H1 (cell line): ENCODE results near the gene CBLL1. TPM values are rescaled to one million over a fixed set of nuclear protein-coding genes. Genes with fewer than 3 reads are reported as not detected.

Experiments
- CTCF ChIA-PET: fragments of 300-600 bp; sonication (Branson Sonifier 250); formaldehyde crosslinking; loops from one replicate; lab custom pipeline; 2021; ENCODE audit not compliant: partially characterized antibody; lab: Charles Lee
- POLR2A ChIA-PET: fragments of 300-600 bp; sonication (Branson Sonifier 250); formaldehyde crosslinking; loops from one replicate; lab custom pipeline; 2021; ENCODE audit warnings: inconsistent platforms; ENCODE audit not compliant: partially characterized antibody; lab: Charles Lee
- DNase-seq, 2 experiments: peaks; one replicate each; pipeline versions ENCODE4 v3.0.0 to v3.0.0-alpha.2; 2010 to 2022; ENCODE audit warnings: low spot score in 2 of 2, low read depth in 1 of 2, mixed read lengths in 1 of 2
- FAIRE-seq: peaks from 2 replicates; lab custom pipeline; 2011; peaks lifted over from hg19 to GRCh38; lab: Jason Lieb, UNC
- H2AFZ ChIP-seq: 2 replicates; pipeline ENCODE4 v1.8.1; 2012; ENCODE audit warnings: low read length, inconsistent platforms
- H2AK5ac ChIP-seq: 2 replicates; pipeline ENCODE4 v1.6.1; 2013; ENCODE audit warnings: low read depth, low read length
- H2BK120ac ChIP-seq: replicated peaks from 2 replicates; pipeline ENCODE3; 2013; ENCODE audit warnings: low read depth, low read length, inconsistent platforms
- H2BK12ac ChIP-seq: 2 replicates; pipeline ENCODE4 v1.6.1; 2013; ENCODE audit warnings: low read depth, low read length
- H2BK15ac ChIP-seq: 2 replicates; pipeline ENCODE4 v1.6.1; 2013; ENCODE audit warnings: low read length
- H2BK20ac ChIP-seq: 2 replicates; pipeline ENCODE4 v1.6.1; 2013; ENCODE audit warnings: low read length
- H2BK5ac ChIP-seq: 2 replicates; pipeline ENCODE4 v1.6.1; 2013; ENCODE audit warnings: low read depth, low read length
- H3K14ac ChIP-seq: 2 replicates; pipeline ENCODE4 v1.6.1; 2013; ENCODE audit warnings: inconsistent platforms; ENCODE audit not compliant: insufficient read length
- H3K18ac ChIP-seq: 2 replicates; pipeline ENCODE4 v1.6.1; 2013; ENCODE audit warnings: low read length; ENCODE audit errors: extremely low read depth
- H3K23ac ChIP-seq: 2 replicates; pipeline ENCODE4 v1.6.1; 2013; ENCODE audit warnings: inconsistent platforms; ENCODE audit not compliant: insufficient read length
- H3K23me2 ChIP-seq: 2 replicates; pipeline ENCODE4 v1.6.1; 2013; ENCODE audit warnings: low read depth, low read length
- H3K27ac ChIP-seq: 2 replicates; pipeline ENCODE4 v1.6.1; 2011; ENCODE audit warnings: low read depth, low read length, inconsistent platforms
- H3K27me3 ChIP-seq, 4 experiments: replicated peaks in 1 of 4; 1 replicate in 1 of 4; 2 replicates in 3 of 4; pipeline versions ENCODE4 v1.6.1 to v1.8.1; 2011 to 2013; ENCODE audit warnings: low read length in 3 of 4, mild to moderate bottlenecking in 3 of 4, inconsistent platforms in 2 of 4, mixed read lengths in 2 of 4, moderate library complexity in 1 of 4; ENCODE audit not compliant: control insufficient read depth in 3 of 4, insufficient read depth in 3 of 4; ENCODE audit errors: extremely low read depth in 1 of 4
- H3K36me3 ChIP-seq, 4 experiments: 2 replicates each; pipeline versions ENCODE4 v1.6.1 to v1.8.1; 2011 to 2013; ENCODE audit warnings: mild to moderate bottlenecking in 4 of 4, low read length in 3 of 4, moderate library complexity in 2 of 4, control low read depth in 1 of 4, inconsistent platforms in 1 of 4; ENCODE audit not compliant: insufficient read depth in 4 of 4, control insufficient read depth in 2 of 4
- H3K4ac ChIP-seq: replicated peaks from 2 replicates; pipeline ENCODE3; 2013; ENCODE audit warnings: low read length, low read depth, mixed read lengths, inconsistent platforms; ENCODE audit not compliant: insufficient read length
- H3K4me1 ChIP-seq, 4 experiments: replicated peaks in 1 of 4; 1 replicate in 1 of 4; 2 replicates in 3 of 4; pipeline versions ENCODE4 v1.6.1 to v1.8.1; 2011 to 2013; ENCODE audit warnings: low read length in 3 of 4, inconsistent platforms in 2 of 4, mixed read lengths in 1 of 4; ENCODE audit not compliant: insufficient read depth in 4 of 4, control insufficient read depth in 3 of 4
- H3K4me2 ChIP-seq, 2 experiments: 2 replicates each; pipeline versions ENCODE4 v1.6.1 to v1.8.1; 2011 to 2013; ENCODE audit warnings: low read depth in 2 of 2, low read length in 2 of 2, control low read depth in 1 of 2, inconsistent platforms in 1 of 2, mild to moderate bottlenecking in 1 of 2; ENCODE audit not compliant: insufficient read depth in 1 of 2
- H3K4me3 ChIP-seq, 4 experiments: fragments of 200-600, 300-600 bp in 1 of 4; sonication (generic), shearing (Covaris generic), sonication (Bioruptor Twin) in 1 of 4; 2 replicates each; pipeline versions ENCODE4 v1.5.1 to v1.8.1; 2011 to 2016; ENCODE audit warnings: low read length in 4 of 4, low read depth in 3 of 4, control low read depth in 2 of 4, inconsistent platforms in 2 of 4, mild to moderate bottlenecking in 2 of 4, mixed read lengths in 1 of 4, moderate library complexity in 1 of 4; ENCODE audit not compliant: insufficient read depth in 2 of 4; ENCODE audit errors: extremely low read depth in 1 of 4
- H3K56ac ChIP-seq: replicated peaks from 2 replicates; pipeline ENCODE3; 2013; ENCODE audit warnings: low read depth, mild to moderate bottlenecking, mixed read lengths, low read length, inconsistent platforms; ENCODE audit not compliant: insufficient read length
- H3K79me1 ChIP-seq: 2 replicates; pipeline ENCODE4 v1.6.1; 2013; ENCODE audit warnings: low read depth, low read length, control low read depth
- H3K79me2 ChIP-seq, 2 experiments: 2 replicates each; pipeline versions ENCODE4 v1.6.1 to v1.8.1; 2012 to 2013; ENCODE audit warnings: low read length in 2 of 2, mild to moderate bottlenecking in 2 of 2, inconsistent platforms in 1 of 2; ENCODE audit not compliant: insufficient read depth in 2 of 2, control insufficient read depth in 1 of 2
- H3K9ac ChIP-seq, 4 experiments: replicated peaks in 1 of 4; 1 replicate in 1 of 4; 2 replicates in 3 of 4; pipeline versions ENCODE4 v1.6.1 to v1.8.1; 2011 to 2013; ENCODE audit warnings: low read depth in 3 of 4, low read length in 3 of 4, control low read depth in 2 of 4, mild to moderate bottlenecking in 2 of 4, moderate library complexity in 2 of 4, inconsistent platforms in 1 of 4; ENCODE audit errors: extremely low read depth in 1 of 4
- H3K9me3 ChIP-seq, 2 experiments: 2 replicates each; pipeline versions ENCODE4 v1.6.1 to v1.8.1; 2012 to 2013; ENCODE audit warnings: mild to moderate bottlenecking in 2 of 2, moderate library complexity in 2 of 2, control low read depth in 1 of 2, inconsistent platforms in 1 of 2, low read depth in 1 of 2, low read length in 1 of 2, mixed read lengths in 1 of 2; ENCODE audit not compliant: insufficient read depth in 2 of 2
- H4K20me1 ChIP-seq, 2 experiments: replicated peaks in 1 of 2; 2 replicates each; pipeline versions ENCODE3 to v1.8.1; 2011 to 2013; ENCODE audit warnings: inconsistent platforms in 2 of 2, low read length in 2 of 2, mild to moderate bottlenecking in 1 of 2; ENCODE audit not compliant: insufficient read depth in 2 of 2, control insufficient read depth in 1 of 2
- H4K5ac ChIP-seq: 2 replicates; pipeline ENCODE4 v1.6.1; 2013; ENCODE audit warnings: low read length, low read depth, mixed read lengths, inconsistent platforms; ENCODE audit not compliant: insufficient read length
- H4K8ac ChIP-seq: 2 replicates; pipeline ENCODE4 v1.8.0; 2013; ENCODE audit warnings: mild to moderate bottlenecking, moderate library complexity, low read length, inconsistent platforms; ENCODE audit not compliant: insufficient read depth; ENCODE audit errors: extremely low read depth
- H4K91ac ChIP-seq: replicated peaks from 2 replicates; pipeline ENCODE3; 2013; ENCODE audit warnings: low read length, mixed read lengths, inconsistent platforms; ENCODE audit not compliant: insufficient read length
- CHD1 ChIP-seq: IDR thresholded peaks from 2 replicates; pipeline ENCODE4 v1.6.1; 2012; ENCODE audit warnings: low read depth, low read length, improper control_type of control experiment
- CREB1 ChIP-seq: IDR thresholded peaks from 2 replicates; pipeline ENCODE4 v1.6.1; 2012; ENCODE audit warnings: inconsistent platforms
- EGR1 ChIP-seq: IDR thresholded peaks from 2 replicates; pipeline ENCODE4 v1.6.1; 2011; ENCODE audit warnings: low read depth, low read length, borderline replicate concordance
- GABPA ChIP-seq: IDR thresholded peaks from 2 replicates; pipeline ENCODE4 v1.6.1; 2011; ENCODE audit warnings: mild to moderate bottlenecking, low read length, moderate library complexity, borderline replicate concordance; ENCODE audit not compliant: insufficient read depth
- KDM1A ChIP-seq: fragments of 200-600, 300-600 bp; sonication (generic); IDR thresholded peaks from 2 replicates; pipeline ENCODE4 v1.7.1; 2016; ENCODE audit warnings: mild to moderate bottlenecking, low read length, borderline replicate concordance
- KDM4A ChIP-seq: IDR thresholded peaks from one replicate; pipeline ENCODE4 v1.7.1; 2012; ENCODE audit warnings: low read depth, mild to moderate bottlenecking, moderate library complexity, low read length, inconsistent platforms; ENCODE audit not compliant: severe bottlenecking
- KDM5A ChIP-seq: fragments of 200-600 bp; IDR thresholded peaks from 2 replicates; pipeline ENCODE4 v1.7.1; 2012; ENCODE audit warnings: mild to moderate bottlenecking, low read length, inconsistent platforms, mixed read lengths
- NANOG ChIP-seq: IDR thresholded peaks from 2 replicates; pipeline ENCODE4 v1.6.1; 2011; ENCODE audit warnings: low read length, low read depth, mild to moderate bottlenecking, inconsistent platforms; ENCODE audit not compliant: insufficient read depth, poor library complexity, severe bottlenecking
- NRF1 ChIP-seq: IDR thresholded peaks from 2 replicates; pipeline ENCODE4 v1.6.1; 2011; ENCODE audit warnings: mild to moderate bottlenecking, low read depth, low read length, improper control_type of control experiment
- POU5F1 ChIP-seq: IDR thresholded peaks from 2 replicates; pipeline ENCODE4 v1.6.1; 2011; ENCODE audit warnings: low read depth, mild to moderate bottlenecking, low read length, moderate library complexity
- RNF2 ChIP-seq: fragments of 200-900, 300-1000 bp; sonication (generic); IDR thresholded peaks from 2 replicates; pipeline ENCODE4 v1.7.1; 2016; ENCODE audit warnings: borderline replicate concordance, low read depth, mild to moderate bottlenecking, antibody characterized with exemption, low read length; ENCODE audit not compliant: poor library complexity, severe bottlenecking; ENCODE audit errors: missing control alignments
- SP2 ChIP-seq: IDR thresholded peaks from 2 replicates; pipeline ENCODE4 v1.6.1; 2012; ENCODE audit warnings: mild to moderate bottlenecking, low read length, inconsistent platforms
- SUZ12 ChIP-seq: fragments of 200-600 bp; sonication (generic); IDR thresholded peaks from 2 replicates; pipeline ENCODE4 v1.6.1; 2012; ENCODE audit warnings: mild to moderate bottlenecking, inconsistent platforms, low read length, moderate library complexity, mixed read lengths
- TAF7 ChIP-seq: optimal IDR thresholded peaks from 2 replicates; pipeline ENCODE3; 2011; ENCODE audit warnings: low read depth, mild to moderate bottlenecking, inconsistent platforms, low read length, moderate library complexity, borderline replicate concordance
- TBP ChIP-seq: IDR thresholded peaks from 2 replicates; pipeline ENCODE4 v1.6.1; 2011; ENCODE audit warnings: low read depth, low read length, improper control_type of control experiment
- WGBS, 2 experiments: shearing (Covaris generic) in 1 of 2; methylation state at CpG; one replicate each; pipeline versions ENCODE4 v1.1.6 to v1.1.7; 2013 to 2015; ENCODE audit warnings: low lambda C conversion rate in 2 of 2, mixed read lengths in 2 of 2, inconsistent platforms in 1 of 2, low coverage in 1 of 2, missing lambda C conversion rate in 1 of 2; ENCODE audit not compliant: insufficient replicate concordance in 2 of 2, insufficient coverage in 1 of 2, insufficient read length in 1 of 2; ENCODE audit errors: extremely low coverage in 1 of 2, missing lambda C conversion rate in 1 of 2; 5-methylcytosine and 5-hydroxymethylcytosine counted together
- polyA plus RNA-seq, 7 experiments: library from polyadenylated mRNA; depleted of rRNA in 3 of 7; stranded (reverse) in 5 of 7; unstranded in 2 of 7; fragments of >200 nt in 5 of 7; fragments of 200-250 nt in 2 of 7; gene quantifications; 1 replicate in 5 of 7; 2 replicates in 1 of 7; 4 replicates in 1 of 7; pipeline versions ENCODE4 v1.2.1 to v1.2.3, GENCODE V29; 2011 to 2013; ENCODE audit warnings: missing spikeins in 2 of 7, mixed read lengths in 2 of 7
- total RNA-seq: library from RNA; stranded (reverse); fragmentation: NEBNext Ultra II Directional; extraction: Animal tissue kit (Norgen Biotek cat#: 25700); gene quantifications from 2 replicates; pipeline ENCODE4 v1.2.1, GENCODE V29; 2021

CBLL1 gene
- total and polyA plus RNA-seq, 2 of the 8 experiments (the other 6 are each of a cell fraction or from before 2014, with no cell fraction given), result 27.0 to 34.0 TPM

DNA sequence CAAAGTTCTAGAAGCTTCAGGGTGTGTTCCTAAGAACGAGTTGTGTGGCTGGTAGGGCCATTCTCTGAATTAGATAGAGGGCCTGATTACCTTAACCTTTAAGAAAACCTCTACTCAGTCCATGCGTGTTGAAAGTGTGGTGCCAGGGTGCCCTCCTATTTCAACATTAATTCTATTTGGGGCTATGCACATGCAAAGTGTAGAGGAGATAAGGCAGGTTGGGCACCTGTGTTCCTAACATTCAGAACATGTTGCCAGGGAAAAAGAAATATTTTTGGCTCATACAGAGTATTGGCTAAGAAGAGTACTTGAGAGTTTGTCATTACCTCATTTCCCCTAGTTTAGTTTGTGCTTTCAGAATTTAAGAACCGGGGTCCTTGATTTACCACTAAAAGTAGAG, 38.4 kb downstream of the CBLL1 start:
- H3K56ac ChIP-seq, result no peak overlapping the region
- no peaks in the 10 kb centered on the region for H3K79me1 ChIP-seq
- 90% methylated on average over 3 of the region's 3 CpGs; no CpG with 5 or more reads in 1 of the 2 experiments for whole genome bisulfite sequencing, 2 experiments
- H3K4me3 ChIP-seq, result no peak overlapping the region
- H3K79me2 ChIP-seq, result no peaks in the 10 kb centered on the region
- H3K27ac ChIP-seq, result no peak overlapping the region
- H4K20me1 ChIP-seq, result no peaks in the 10 kb centered on the region
- H4K91ac ChIP-seq, result no peak overlapping the region
- no peak overlapping the region for H2BK15ac ChIP-seq
- no peak overlapping the region for H3K18ac ChIP-seq
- H2AK5ac ChIP-seq, result no peak overlapping the region
- no peak overlapping the region for H3K9ac ChIP-seq
- H2BK5ac ChIP-seq, result no peak overlapping the region
- H3K9me3 ChIP-seq, result no peaks in the 10 kb centered on the region
- FAIRE-seq (no peak), DNase-seq (no peak)
- no peaks in the 10 kb centered on the region for H3K36me3 ChIP-seq
- no peaks in the 10 kb centered on the region for H3K23me2 ChIP-seq
- POLR2A ChIA-PET, result no interaction called here
- H3K14ac ChIP-seq, result no peak overlapping the region
- TF ChIP-seq KDM5A (no peak), TAF7 (no peak), NRF1 (no peak), EGR1 (no peak), RNF2 (no peak), TBP (no peak), POU5F1 (no peak), SP2 (no peak), SUZ12 (no peak), KDM1A (no peak), KDM4A (no peak), GABPA (no peak), CREB1 (no peak), NANOG (no peak), CHD1 (no peak)
- H3K4me2 ChIP-seq, result no peak overlapping the region
- H4K8ac ChIP-seq, result no peak overlapping the region
- H4K5ac ChIP-seq, result no peak overlapping the region
- H3K27me3 ChIP-seq, result no peaks in the 10 kb centered on the region; a peak in 1 of 7 replicates
- H2AFZ ChIP-seq, result no peak overlapping the region
- no peak overlapping the region for H2BK120ac ChIP-seq
- H3K4me1 ChIP-seq, result no peaks in the 10 kb centered on the region
- H2BK20ac ChIP-seq, result no peak overlapping the region
- H3K23ac ChIP-seq, result no peak overlapping the region
- no peak overlapping the region for H2BK12ac ChIP-seq
- no peak overlapping the region for H3K4ac ChIP-seq
- CTCF ChIA-PET, result no interaction called here
